GM23248 (cell line): ENCODE results near the gene IL20RA. TPM values are rescaled to one million over a fixed set of nuclear protein-coding genes. Genes with fewer than 3 reads are reported as not detected.

Source experiments
- DNase-seq: peaks from one replicate; pipeline ENCODE4 v3.0.0-alpha.2; 2015
- H2AFZ ChIP-seq: fragments of 200-600 bp; sonication (generic); 2 replicates; pipeline ENCODE4 v1.6.1; 2016; ENCODE audit warnings: antibody characterized with exemption
- H3F3A ChIP-seq: fragments of 200-600 bp; sonication (generic); 2 replicates; pipeline ENCODE4 v1.6.1; 2016; ENCODE audit warnings: mild to moderate bottlenecking, antibody characterized with exemption, mixed run types; ENCODE audit not compliant: insufficient read depth
- H3K27ac ChIP-seq: fragments of 200-600 bp; sonication (generic); 2 replicates; pipeline ENCODE4 v1.5.1; 2016; ENCODE audit warnings: mild to moderate bottlenecking
- H3K27me3 ChIP-seq: fragments of 200-600 bp; sonication (generic); replicated peaks from 2 replicates; pipeline ENCODE4 v1.6.1; 2016; ENCODE audit warnings: mild to moderate bottlenecking; ENCODE audit not compliant: insufficient read depth
- H3K36me3 ChIP-seq: fragments of 200-600 bp; sonication (generic); 2 replicates; pipeline ENCODE4 v1.6.1; 2016; ENCODE audit warnings: low read depth, mild to moderate bottlenecking
- H3K4me1 ChIP-seq: fragments of 200-600 bp; sonication (generic); 2 replicates; pipeline ENCODE4 v1.6.1; 2016; ENCODE audit warnings: mild to moderate bottlenecking; ENCODE audit not compliant: insufficient read depth
- H3K4me2 ChIP-seq: fragments of 200-600 bp; sonication (generic); one replicate; pipeline ENCODE4 v1.6.1; 2016; ENCODE audit warnings: mild to moderate bottlenecking; ENCODE audit not compliant: unreplicated experiment
- H3K4me3 ChIP-seq: fragments of 200-600 bp; sonication (generic); 2 replicates; pipeline ENCODE4 v1.5.1; 2016; ENCODE audit warnings: mild to moderate bottlenecking
- H3K79me2 ChIP-seq: fragments of 200-600 bp; sonication (generic); 2 replicates; pipeline ENCODE4 v1.6.1; 2016; ENCODE audit warnings: mild to moderate bottlenecking; ENCODE audit not compliant: insufficient read depth
- H3K9ac ChIP-seq: fragments of 200-600 bp; sonication (generic); 2 replicates; pipeline ENCODE4 v1.6.1; 2016; ENCODE audit warnings: mild to moderate bottlenecking
- H3K9me2 ChIP-seq: fragments of 200-600 bp; sonication (generic); 2 replicates; pipeline ENCODE4 v1.6.1; 2016; ENCODE audit warnings: mixed run types, mild to moderate bottlenecking, moderate library complexity; ENCODE audit not compliant: insufficient read depth
- H3K9me3 ChIP-seq: fragments of 200-600 bp; sonication (generic); one replicate; pipeline ENCODE4 v1.6.1; 2017; ENCODE audit warnings: low read depth
- H4K20me1 ChIP-seq: fragments of 200-600 bp; sonication (generic); 2 replicates; pipeline ENCODE4 v1.6.0; 2016; ENCODE audit not compliant: insufficient read depth
- EZH2 ChIP-seq: fragments of 200-600 bp; sonication (generic); IDR thresholded peaks from 2 replicates; pipeline ENCODE4 v1.6.1; 2018; ENCODE audit warnings: antibody characterized with exemption, mild to moderate bottlenecking; ENCODE audit not compliant: insufficient read depth, poor library complexity, severe bottlenecking
- EZH2phosphoT487 ChIP-seq: fragments of 200-600 bp; sonication (generic); IDR thresholded peaks from 2 replicates; pipeline ENCODE4 v1.6.1; 2018; ENCODE audit warnings: antibody characterized with exemption, moderate library complexity, mild to moderate bottlenecking, low read depth; ENCODE audit not compliant: insufficient read depth
- WGBS, 2 experiments: methylation state at CpG; one replicate each; pipeline ENCODE4 v1.1.6; 2015 to 2017; ENCODE audit warnings: low lambda C conversion rate in 2 of 2, low coverage in 1 of 2; ENCODE audit errors: missing lambda C conversion rate in 2 of 2; 5-methylcytosine and 5-hydroxymethylcytosine counted together
- in situ Hi-C: fragments of 300-500 bp; cut with MboI; formaldehyde crosslinking; loops from 2 replicates; pipeline ENCODE4 v1.15.0; 2020
- polyA plus RNA-seq: library from polyadenylated mRNA; unstranded; fragments of >200 nt; fragmentation: Nextera tagmentation; extraction: Ambion mirVana; gene quantifications from 2 replicates; pipeline ENCODE4 v1.2.1, GENCODE V29; 2016
- total RNA-seq: library from RNA; depleted of rRNA; stranded (reverse); fragments of >200 nt; shearing (Covaris generic); gene quantifications from 2 replicates; pipeline ENCODE4 v1.2.3, GENCODE V29; 2014

IL20RA gene
- total and polyA plus RNA-seq, 2 experiments from 2014 or later = not detected

DNA sequence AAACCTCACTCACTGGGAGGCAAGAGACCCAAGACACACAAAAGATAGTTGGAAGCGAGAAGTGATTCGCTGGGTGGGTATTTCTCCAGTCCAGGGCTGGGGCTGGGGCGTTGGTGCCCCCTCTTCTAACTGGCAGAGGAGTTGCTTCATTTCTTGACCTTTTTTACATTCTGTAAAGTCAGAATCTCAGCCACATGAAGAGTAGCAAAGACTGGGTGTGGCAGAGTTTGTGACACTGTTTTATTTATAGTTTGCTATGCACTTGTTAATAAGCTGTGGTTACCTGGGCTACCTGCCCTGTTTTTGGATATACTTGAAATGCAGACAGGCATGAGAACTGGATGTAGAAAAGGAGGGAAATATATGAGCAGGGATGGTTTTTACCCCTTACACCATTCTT, 42.3 kb downstream of the IL20RA start:
- H2AFZ ChIP-seq = no peak overlapping the region
- 30 to 32% methylated on average over 3 of the region's 3 CpGs for WGBS, 2 experiments
- DNase-seq = no peak
- H3K27me3 ChIP-seq = no peaks in the 10 kb centered on the region; the same call in 1 of the 2 replicates
- no peaks in the 10 kb centered on the region for H3K79me2 ChIP-seq
- no peak overlapping the region for H3K9ac ChIP-seq
- H3K4me3 ChIP-seq = no peak overlapping the region
- H3K36me3 ChIP-seq = no peaks in the 10 kb centered on the region
- H3K4me1 ChIP-seq = no peaks in the 10 kb centered on the region
- H4K20me1 ChIP-seq = no peaks in the 10 kb centered on the region
- H3K9me3 ChIP-seq = no peaks in the 10 kb centered on the region
- H3F3A ChIP-seq = no peaks in the 10 kb centered on the region
- in situ Hi-C loops = no loop called here
- H3K4me2 ChIP-seq = no peak overlapping the region
- no peaks in the 10 kb centered on the region for H3K9me2 ChIP-seq
- no peak overlapping the region for H3K27ac ChIP-seq
- TF ChIP-seq EZH2 (no peak), EZH2phosphoT487 (no peak)

DNA sequence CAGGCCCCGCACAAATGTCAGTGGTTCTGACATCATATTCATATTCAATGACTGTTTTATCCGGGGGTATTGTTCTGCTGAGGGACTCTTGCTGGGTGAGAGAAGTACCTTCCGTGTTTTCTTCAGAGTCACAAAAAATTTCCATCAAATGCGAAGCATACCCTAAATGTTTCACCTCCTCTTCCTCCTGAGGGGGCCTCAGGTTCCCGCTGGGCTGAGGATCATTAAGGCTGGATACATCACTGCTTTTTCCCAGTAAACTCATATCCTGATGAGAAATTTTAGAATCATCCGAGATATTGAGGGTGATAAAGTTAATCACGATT, 42.8 kb downstream of the IL20RA start:
- Histone ChIP-seq H3K4me3 (no peak overlapping the region), H3K4me1 (no peaks in the 10 kb centered on the region), H3F3A (no peaks in the 10 kb centered on the region), H4K20me1 (no peaks in the 10 kb centered on the region), H3K9ac (no peak overlapping the region), H3K27me3 (no peaks in the 10 kb centered on the region; the same call in 1 of the 2 replicates), H3K9me3 (no peaks in the 10 kb centered on the region), H3K36me3 (no peaks in the 10 kb centered on the region), H3K9me2 (no peaks in the 10 kb centered on the region), H3K27ac (no peak overlapping the region), H3K4me2 (no peak overlapping the region), H2AFZ (no peak overlapping the region), H3K79me2 (no peaks in the 10 kb centered on the region)
- no peak for TF ChIP-seq EZH2phosphoT487
- TF ChIP-seq EZH2 = no peak
- in situ Hi-C loops = no loop called here
- no peak for DNase-seq
- 57 to 62% methylated on average over 7 of the region's 7 CpGs for WGBS, 2 experiments

DNA sequence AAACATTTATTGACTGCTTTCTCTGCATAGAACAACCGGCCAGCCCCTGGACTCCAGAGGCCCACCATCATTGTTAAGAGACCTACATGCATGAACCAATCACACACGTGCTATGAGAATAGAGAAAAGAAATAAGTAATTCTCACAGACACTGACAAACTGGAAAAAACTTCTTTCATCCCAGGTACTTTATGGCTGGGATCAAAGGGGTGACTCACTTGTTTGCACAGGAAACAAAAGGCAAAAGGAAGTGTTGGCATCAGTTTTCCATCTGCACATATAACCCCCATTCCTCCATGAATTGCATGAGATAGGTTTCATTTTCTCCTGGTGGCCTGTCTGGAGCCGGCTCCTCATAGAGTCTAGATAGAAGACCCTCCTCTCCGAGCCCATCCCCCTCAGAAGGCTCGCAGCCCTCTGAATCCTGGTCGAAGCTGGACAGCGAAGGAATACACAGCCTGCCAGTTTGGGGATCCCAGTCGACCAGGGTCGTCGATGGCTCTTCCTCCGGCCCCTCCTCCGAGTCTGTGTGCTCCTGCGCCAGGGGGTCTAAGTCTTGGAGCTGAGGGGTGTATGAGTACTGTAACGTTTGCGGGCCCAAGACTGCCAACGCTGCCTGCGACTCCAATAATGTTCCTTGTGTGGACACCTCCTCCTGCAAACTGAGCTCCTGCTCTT, 43.3 kb downstream of the IL20RA start:
- Histone ChIP-seq H3K9me3 (no peaks in the 10 kb centered on the region), H3K79me2 (no peaks in the 10 kb centered on the region), H3K4me3 (no peak overlapping the region), H3K27ac (no peak overlapping the region), H3K4me1 (no peaks in the 10 kb centered on the region), H3K27me3 (no peaks in the 10 kb centered on the region; the same call in 1 of the 2 replicates), H3K4me2 (no peak overlapping the region), H3K9me2 (no peaks in the 10 kb centered on the region), H3F3A (no peaks in the 10 kb centered on the region), H3K36me3 (no peaks in the 10 kb centered on the region), H2AFZ (no peak overlapping the region), H3K9ac (no peak overlapping the region), H4K20me1 (no peaks in the 10 kb centered on the region)
- TF ChIP-seq EZH2phosphoT487 (no peak), EZH2 (no peak)
- WGBS, 2 experiments = 49 to 51% methylated on average over 17 of the region's 17 CpGs
- no peak for DNase-seq
- in situ Hi-C loops = no loop called here

DNA sequence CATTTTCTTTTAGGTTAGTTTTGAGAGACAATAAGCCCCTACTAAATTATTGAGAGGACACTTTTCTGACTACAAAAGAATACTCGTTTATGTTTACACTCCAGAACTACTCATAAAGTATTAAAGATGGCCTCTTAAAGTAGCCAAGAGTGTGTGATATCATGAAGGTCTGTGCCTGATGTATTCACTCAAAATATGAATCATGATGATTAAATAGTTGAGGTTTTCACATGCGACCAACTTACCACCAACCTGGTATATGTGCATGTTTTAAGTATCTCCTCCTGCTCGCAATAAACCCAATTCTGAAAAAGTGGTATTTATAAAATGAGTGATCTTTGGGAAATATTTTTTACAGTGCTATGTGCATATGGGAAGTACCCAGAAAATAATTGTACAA, 43.9 kb downstream of the IL20RA start:
- H3K27ac ChIP-seq = no peak overlapping the region
- in situ Hi-C loops = no loop called here
- H3K79me2 ChIP-seq = no peaks in the 10 kb centered on the region
- H2AFZ ChIP-seq = no peak overlapping the region
- DNase-seq = no peak
- 37 to 39% methylated on average over 3 of the region's 3 CpGs for WGBS, 2 experiments
- no peaks in the 10 kb centered on the region for H3K4me1 ChIP-seq
- no peak overlapping the region for H3K4me3 ChIP-seq
- no peaks in the 10 kb centered on the region for H3K36me3 ChIP-seq
- H3K9me2 ChIP-seq = no peaks in the 10 kb centered on the region
- no peak for TF ChIP-seq EZH2
- no peak for TF ChIP-seq EZH2phosphoT487
- H3K9ac ChIP-seq = no peak overlapping the region
- no peaks in the 10 kb centered on the region for H4K20me1 ChIP-seq
- no peak overlapping the region for H3K4me2 ChIP-seq
- no peaks in the 10 kb centered on the region for H3F3A ChIP-seq
- H3K9me3 ChIP-seq = no peaks in the 10 kb centered on the region
- H3K27me3 ChIP-seq = no peaks in the 10 kb centered on the region; the same call in 1 of the 2 replicates

DNA sequence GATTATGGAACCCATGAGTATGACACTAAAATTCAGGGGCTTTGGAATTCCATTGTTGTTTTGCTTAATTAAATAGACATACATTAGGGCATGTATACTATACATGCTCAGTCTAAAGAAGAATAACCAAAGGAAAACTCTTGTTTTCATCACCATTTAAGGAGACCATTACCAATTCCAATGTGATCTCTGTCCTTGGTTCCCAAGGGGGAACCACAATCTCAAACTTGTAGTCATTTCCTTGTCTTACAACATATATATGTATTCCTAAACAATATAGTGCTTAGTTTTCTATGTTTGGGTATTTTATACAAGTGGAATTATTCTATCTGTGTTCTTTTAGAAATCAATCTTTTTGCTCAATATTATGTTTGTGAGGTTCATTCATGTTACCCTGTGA, 49.2 kb downstream of the IL20RA start:
- H3K27ac ChIP-seq = no peak overlapping the region
- no peaks in the 10 kb centered on the region for H3K79me2 ChIP-seq
- no peaks in the 10 kb centered on the region for H4K20me1 ChIP-seq
- H3K4me1 ChIP-seq = no peaks in the 10 kb centered on the region
- in situ Hi-C loops = no loop called here
- no peaks in the 10 kb centered on the region for H3K36me3 ChIP-seq
- no peak for DNase-seq
- H3K9me3 ChIP-seq = no peaks in the 10 kb centered on the region
- no peaks in the 10 kb centered on the region for H3F3A ChIP-seq
- H3K4me3 ChIP-seq = no peak overlapping the region
- H3K9ac ChIP-seq = no peak overlapping the region
- H3K4me2 ChIP-seq = no peak overlapping the region
- no peak for TF ChIP-seq EZH2
- no peak for TF ChIP-seq EZH2phosphoT487
- H3K9me2 ChIP-seq = no peaks in the 10 kb centered on the region
- no peak overlapping the region for H2AFZ ChIP-seq
- H3K27me3 ChIP-seq = peaks cover 15% of the 10 kb centered on the region
